Right lobe of liver (tissue), 4 donors: Measurements from ENCODE around the gene IL36A.

Experiments used
- CTCF ChIP-seq, 4 donors: fragments of 200-600 bp in 3 of 4; fragments of 450-650 bp in 1 of 4; IDR thresholded peaks; one replicate each; pipeline versions ENCODE4 v1.5.1 to v1.8.0; 2016 to 2022; ENCODE audit warnings: antibody characterized with exemption in 4 of 4, mild to moderate bottlenecking in 2 of 4
- POLR2A ChIP-seq: fragments of 450-650 bp; IDR thresholded peaks from one replicate; pipeline ENCODE4 v1.6.1; 2017; ENCODE audit warnings: antibody characterized with exemption, mild to moderate bottlenecking
- donor health status: DM: no; HTN: no; CAD: no.
- donor health status: DM: no; HTN: no; CAD: no.
- donor health status: DM: no; HTN: yes; CAD: no.

- TF ChIP-seq CTCF (IDR thresholded peaks at IDR 0.05) = no peak
- no peak for TF ChIP-seq POLR2A
Observed at GRCh38 chr2:112996635-112997034, 8.6 kb upstream of the IL36A start.
